NCI-H2107 treated with DMSO at 0.1 percent for 48 hours (cell line): ENCODE results near the gene PRDX6.
"Not testable (repeated sequence)": the region's sequence is repeated elsewhere in the genome, so short reads cannot be mapped to it uniquely, and the experiment has no call there.

Experiments
- DNase-seq: peaks from one replicate; lab custom pipeline; 2025; ENCODE audit not compliant: unreplicated experiment; lab: John Stamatoyannopoulos, UW

Gene PRDX6

GRCh38 chr1:173467426-173467825 lies 9.7 kb upstream of the PRDX6 start:
- no peak for DNase-seq

GRCh38 chr1:173469656-173470055 lies 7.5 kb upstream of the PRDX6 start:
- no peak for DNase-seq

- DNase-seq = no peak
Measured at GRCh38 chr1:173470608-173471007, 6.5 kb upstream of the PRDX6 start.

DNA sequence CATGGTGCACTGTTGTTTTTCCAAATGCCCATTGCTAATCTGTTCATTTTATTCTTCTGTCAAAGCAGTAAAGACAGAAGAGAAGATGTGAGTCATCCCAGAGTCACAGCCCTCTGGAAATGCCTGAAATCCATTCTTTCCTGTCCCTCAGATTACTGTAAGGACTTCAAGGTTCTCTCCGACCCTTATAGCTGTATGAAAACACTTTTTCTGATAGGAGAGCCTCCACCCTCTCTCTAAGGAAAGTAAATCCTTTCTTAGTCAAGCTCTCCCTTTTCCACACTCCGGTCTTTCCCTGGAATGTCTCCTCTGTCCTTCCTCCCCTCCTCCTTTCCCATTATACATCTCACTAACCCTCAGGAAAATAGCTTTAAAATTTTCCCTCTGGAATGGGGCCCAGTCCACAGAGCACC lies 3.5 kb upstream of the PRDX6 start:
- DNase-seq = no peak

DNA sequence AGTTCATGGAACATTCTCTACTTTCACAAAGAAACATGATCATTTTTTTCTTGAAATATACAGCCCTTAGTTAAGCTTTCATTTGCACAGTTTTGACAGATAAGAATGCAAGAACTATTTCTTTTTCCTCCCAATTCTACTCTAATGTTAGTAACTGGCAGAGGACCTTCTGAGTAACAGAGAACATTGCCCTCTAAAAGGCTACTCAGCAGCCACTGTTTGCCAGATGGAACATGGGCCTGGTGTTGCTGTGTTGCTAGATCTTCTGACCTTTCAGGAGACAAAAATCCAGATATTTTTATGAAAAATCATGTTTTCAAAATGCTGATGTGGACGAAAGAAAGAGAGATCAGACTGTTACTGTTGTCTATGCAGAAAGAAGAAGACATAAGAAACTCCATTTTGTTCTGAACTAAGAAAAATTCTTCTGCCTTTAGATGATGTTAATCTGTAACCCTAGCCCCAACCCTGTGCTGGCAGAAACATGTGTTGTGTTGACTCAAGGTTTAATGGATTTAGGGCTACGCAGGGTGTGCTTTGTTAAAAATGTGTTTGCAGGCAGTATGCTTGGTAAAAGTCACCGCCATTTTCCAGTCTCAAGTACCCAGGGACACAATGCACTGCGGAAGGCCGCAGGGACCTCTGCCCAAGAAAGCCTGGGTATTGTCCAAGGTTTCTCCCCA lies 2.9 kb upstream of the PRDX6 start:
- no peak for DNase-seq

GRCh38 chr1:173474780-173475421 lies 2.2 kb upstream of the PRDX6 start:
- not testable (repeated sequence) for DNase-seq

DNA sequence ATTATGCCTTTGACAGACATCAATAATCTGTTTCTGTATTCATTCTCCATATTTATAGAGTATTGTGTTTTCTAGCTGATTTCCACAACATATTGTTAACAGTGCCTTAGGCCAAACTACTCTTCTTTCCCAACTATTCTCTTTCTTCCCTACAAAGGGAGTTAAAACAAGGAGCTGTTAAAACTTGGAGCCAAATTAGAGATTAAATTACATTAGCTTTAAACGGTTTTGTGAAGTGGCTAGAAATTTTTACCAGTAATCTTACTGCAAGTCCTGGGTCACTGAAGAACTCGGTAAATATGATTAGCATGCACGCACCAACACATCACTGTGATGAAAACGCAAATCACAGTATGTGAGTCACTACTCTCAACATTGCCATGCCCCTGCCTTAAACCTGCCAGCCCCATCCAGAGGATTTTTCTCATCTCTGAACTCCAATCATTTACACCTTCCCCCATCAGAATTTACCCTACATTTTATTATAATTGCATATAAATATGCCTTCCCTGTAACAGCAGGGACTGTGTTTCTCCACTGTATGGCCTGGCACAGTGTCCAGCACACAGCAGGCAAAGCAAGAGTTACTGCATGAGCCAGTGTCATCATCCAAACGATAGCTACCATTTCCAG lies 1.5 kb upstream of the PRDX6 start:
- no peak for DNase-seq

- DNase-seq = no peak
Measured at GRCh38 chr1:173476197-173476664, 904 bp upstream of the PRDX6 start.

DNA sequence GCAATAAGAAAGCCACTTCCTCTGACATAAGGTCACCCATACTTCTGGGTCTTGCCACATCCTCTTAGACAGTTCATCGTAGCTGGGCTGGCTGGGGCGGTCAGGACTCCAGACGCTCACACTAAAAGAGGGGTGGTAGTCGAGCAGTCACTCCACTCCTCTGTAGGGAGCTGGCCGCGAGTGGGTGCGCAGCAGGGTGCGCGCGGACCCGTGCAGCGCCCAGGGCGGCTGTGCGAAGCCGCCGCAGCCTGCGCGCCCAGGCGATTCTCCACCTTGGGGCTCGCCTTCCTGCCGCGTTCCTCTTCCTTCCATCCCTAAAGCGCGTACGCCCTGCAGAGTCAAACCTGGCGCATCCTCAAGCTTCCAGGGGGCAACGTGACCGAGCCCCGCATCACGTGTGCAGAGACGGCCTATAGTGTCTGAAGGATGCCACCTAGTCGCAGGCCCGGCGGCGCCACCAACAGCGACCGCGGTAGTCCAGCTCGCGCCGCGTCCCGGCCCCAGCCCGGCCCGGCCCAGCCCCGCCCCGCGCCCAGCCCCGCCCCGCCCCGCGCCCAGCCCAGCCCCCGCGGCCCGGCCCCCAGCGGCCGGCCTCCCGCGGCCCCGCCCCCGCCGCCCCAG lies 360 bp upstream of the PRDX6 start:
- DNase-seq = peak; percentile 77

GRCh38 chr1:173478094-173478674 lies 1.0 kb downstream of the PRDX6 start:
- DNase-seq = no peak

DNA sequence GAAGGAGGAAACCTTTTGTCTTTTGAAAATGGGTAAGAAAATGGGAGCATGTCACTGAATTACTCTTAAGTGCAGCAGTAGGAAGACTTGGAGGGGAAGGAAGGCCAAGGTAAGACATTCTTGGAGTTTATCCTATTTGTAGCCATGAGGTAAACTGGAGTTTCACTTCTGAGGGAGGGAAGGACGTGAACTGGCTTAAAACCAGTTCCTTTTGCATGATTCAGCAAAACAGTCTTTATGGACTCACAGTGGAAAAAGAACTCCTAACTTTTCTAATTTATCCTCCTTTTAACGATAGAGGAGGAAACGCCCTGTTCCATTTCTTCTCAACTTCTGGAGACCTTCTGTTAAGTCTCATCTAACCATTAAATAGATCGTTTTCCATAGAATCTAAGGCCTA lies 2.5 kb downstream of the PRDX6 start:
- no peak for DNase-seq

DNA sequence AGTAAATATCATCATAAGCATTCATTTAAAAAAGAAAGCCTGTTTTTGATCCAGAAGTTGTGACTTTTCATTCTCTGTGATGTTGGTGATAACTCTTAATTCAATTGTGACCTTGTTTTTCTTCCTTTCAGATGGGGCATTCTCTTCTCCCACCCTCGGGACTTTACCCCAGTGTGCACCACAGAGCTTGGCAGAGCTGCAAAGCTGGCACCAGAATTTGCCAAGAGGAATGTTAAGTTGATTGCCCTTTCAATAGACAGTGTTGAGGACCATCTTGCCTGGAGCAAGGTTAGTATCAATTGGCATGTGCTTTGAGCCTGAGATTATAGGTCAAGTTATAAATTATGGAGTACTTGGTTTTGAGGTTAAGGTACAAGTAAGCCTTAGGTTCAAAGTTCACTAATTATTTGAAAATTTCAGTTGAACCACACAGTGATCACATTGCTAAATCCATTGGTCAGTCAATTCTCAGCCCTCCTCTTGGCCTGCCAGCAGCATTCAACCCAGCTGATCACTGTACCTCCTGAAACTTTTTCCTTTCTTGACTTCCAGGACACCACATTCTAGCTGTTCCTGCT lies 4.1 kb downstream of the PRDX6 start:
- no peak for DNase-seq

DNA sequence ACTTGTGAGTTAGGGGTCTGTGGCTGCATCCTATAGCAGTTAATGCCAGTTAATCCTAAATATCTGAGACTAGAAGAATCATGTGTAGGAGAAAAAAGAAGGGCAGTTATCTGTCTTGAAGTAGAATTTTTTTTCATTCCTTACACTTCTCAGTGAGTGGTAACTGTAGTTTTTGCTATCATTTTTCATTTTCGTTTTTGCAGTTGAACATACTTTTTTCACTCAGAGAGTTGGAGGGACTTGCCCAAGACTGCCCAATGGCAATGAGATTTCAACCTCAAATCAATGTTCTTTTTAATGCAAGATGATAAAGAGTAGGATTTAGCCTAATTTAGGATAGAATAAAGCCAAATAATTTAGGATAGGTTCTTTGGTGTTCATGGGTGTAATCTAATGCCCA lies 5.5 kb downstream of the PRDX6 start:
- no peak for DNase-seq

DNA sequence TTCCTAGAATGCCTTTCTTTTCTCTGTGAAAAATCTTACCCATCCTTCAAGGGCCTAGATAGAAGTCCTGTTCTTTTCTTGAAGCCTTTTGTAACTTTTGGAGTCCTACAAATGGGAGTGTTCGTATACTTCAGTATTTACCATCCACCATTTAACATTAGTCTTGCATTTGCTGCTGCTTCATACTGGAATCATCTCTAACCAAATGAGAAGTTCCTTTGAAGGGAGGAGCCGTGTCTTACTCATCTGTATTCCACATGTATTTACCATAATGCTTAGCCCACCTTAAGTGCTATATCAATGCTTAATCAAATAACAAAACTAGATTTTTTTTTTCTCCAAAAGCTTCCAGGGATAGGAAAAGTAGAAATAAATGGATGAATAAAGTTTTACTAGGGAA lies 7.1 kb downstream of the PRDX6 start:
- DNase-seq = no peak

GRCh38 chr1:173485401-173485800 lies 8.3 kb downstream of the PRDX6 start:
- no peak for DNase-seq

- no peak for DNase-seq
Measured at GRCh38 chr1:173488001-173488400, 10.9 kb downstream of the PRDX6 start.

- no peak for DNase-seq
Measured at GRCh38 chr1:173489149-173489600, 12.0 kb downstream of the PRDX6 start.

DNA sequence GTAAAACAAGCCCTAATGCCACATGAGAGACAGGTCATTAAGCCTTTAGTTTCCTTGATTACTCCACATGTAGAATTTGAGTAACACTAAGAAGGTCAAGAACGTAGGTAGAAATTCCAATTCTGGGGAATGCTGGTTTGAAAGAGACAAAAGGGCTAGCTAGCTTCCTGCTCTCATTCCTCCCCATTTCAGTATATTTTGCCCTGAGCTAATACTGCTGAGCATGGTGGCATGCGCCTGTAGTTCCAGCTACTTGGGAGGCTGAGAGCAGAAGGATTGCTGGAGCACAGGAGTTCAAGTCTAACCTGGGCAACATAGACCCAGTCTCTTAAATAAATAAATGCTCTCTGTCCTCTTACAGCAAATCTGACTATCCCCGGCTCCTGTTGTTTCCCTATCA lies 12.8 kb downstream of the PRDX6 start:
- DNase-seq = no peak

- DNase-seq = no peak
Measured at GRCh38 chr1:173491508-173491907, 14.4 kb downstream of the PRDX6 start.

- not testable (repeated sequence) for DNase-seq
Measured at GRCh38 chr1:173493125-173493524, 16.0 kb downstream of the PRDX6 start.
